Right lung (tissue), 10 donors: ENCODE data around the gene TIGAR. TPM values are rescaled to one million over a fixed set of nuclear protein-coding genes. Genes with fewer than 3 reads are reported as not detected.
A peak's percentile ranks its signal among the peaks of the same experiment; 100 is the strongest.

Source experiments
- DNase-seq, 2 donors: peaks; one replicate each; pipeline ENCODE4 v3.0.0-alpha.2; 2013
- long read RNA-seq, 8 donors: transcript quantifications; one replicate each; lab custom pipeline, GENCODE V29; 2026
- polyA plus RNA-seq, 5 donors: library from polyadenylated mRNA; unstranded; fragments of 120-200 nt; gene quantifications; one replicate each; pipeline versions ENCODE4 v1.2.1 to v1.2.3, GENCODE V29; 2013; ENCODE audit warnings: inconsistent platforms in 1 of 5, low replicate concordance in 1 of 5; ENCODE audit not compliant: insufficient read length in 5 of 5, insufficient read depth in 1 of 5

The TIGAR gene, protein sequence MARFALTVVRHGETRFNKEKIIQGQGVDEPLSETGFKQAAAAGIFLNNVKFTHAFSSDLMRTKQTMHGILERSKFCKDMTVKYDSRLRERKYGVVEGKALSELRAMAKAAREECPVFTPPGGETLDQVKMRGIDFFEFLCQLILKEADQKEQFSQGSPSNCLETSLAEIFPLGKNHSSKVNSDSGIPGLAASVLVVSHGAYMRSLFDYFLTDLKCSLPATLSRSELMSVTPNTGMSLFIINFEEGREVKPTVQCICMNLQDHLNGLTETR
- 10 to 100 TPM in 1 of 5 donors, 1 to 10 TPM in 4; 2.4 to 13.1 (median 3.2) TPM for polyA plus RNA-seq
- long read RNA-seq, donor 1, partial matches to known transcripts = 0 of 4 reads
- long read RNA-seq, donor 1, other reads (novel, unspliced or antisense) = 0 of 4 reads
- long read RNA-seq, donor 2, partial matches to known transcripts = 0 of 2 reads
- long read RNA-seq, donor 2, other reads (novel, unspliced or antisense) = 0 of 2 reads
- long read RNA-seq, donor 3, partial matches to known transcripts = 0 of 2 reads
- long read RNA-seq, donor 3, other reads (novel, unspliced or antisense) = 0 of 2 reads
- long read RNA-seq, donor 4 = 0 reads
- long read RNA-seq, donor 5, transcript TIGAR-201 (6 exons, 2,782 nt) = major isoform, 5 of 5 reads
- long read RNA-seq, donor 5, partial matches to known transcripts = 0 of 5 reads
- long read RNA-seq, donor 5, other reads (novel, unspliced or antisense) = 0 of 5 reads
- long read RNA-seq, donor 6, partial matches to known transcripts = 0 of 1 reads
- long read RNA-seq, donor 6, other reads (novel, unspliced or antisense) = 0 of 1 reads
- long read RNA-seq, donor 7, transcript TIGAR-201 (6 exons, 2,782 nt) = major isoform, 5 of 5 reads
- long read RNA-seq, donor 7, partial matches to known transcripts = 0 of 5 reads
- long read RNA-seq, donor 7, other reads (novel, unspliced or antisense) = 0 of 5 reads
- long read RNA-seq, donor 8, partial matches to known transcripts = 0 of 3 reads
- long read RNA-seq, donor 8, other reads (novel, unspliced or antisense) = 0 of 3 reads

DNA sequence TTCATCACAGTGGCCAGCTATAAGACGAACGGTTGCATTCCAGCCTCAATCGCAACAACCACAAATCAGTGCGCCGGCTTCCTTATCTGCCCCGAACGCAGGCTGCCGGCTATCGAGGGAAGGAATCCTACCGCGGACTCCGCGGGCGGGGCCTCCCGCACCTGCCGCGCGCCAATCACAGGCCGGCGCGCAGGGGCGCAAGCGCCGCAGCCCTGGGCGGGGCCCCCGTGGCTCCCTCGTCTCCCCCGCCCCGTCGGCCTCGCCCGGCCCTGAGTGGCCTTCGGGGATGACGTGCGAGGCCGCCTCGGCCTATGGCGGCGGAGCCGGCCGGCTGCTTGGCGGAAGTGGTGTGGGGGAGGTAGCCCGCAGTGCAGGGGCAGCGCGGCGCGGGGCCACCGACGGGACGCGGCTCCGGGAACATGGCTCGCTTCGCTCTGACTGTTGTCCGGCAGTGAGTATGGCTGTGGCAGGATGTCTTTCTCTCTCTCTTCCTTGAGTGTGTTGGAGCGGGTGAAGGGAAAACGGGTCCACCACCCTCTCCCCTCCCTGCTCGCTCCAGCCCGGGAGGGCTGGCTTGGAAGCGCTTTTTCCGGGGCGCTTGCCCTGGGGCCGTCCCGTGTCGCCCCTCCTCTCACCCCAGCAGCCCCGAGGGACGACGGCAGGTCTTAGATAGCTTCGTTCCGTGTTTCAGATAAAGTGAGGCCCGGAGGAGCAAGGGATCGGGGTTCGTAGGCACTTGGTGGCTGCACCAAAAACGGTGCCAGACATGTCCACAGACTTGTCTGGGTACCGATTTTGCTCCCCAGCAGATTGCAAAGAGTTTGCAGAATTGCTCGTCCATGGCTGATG lies at the start of gene TIGAR:
Gene TIGAR, plus strand, starts transcription at position 361 of the 849 bp plus-strand sequence. Its CDS starts 59 bp downstream, at position 420.
- DNase-seq = peak; percentile 91 to 92

DNA sequence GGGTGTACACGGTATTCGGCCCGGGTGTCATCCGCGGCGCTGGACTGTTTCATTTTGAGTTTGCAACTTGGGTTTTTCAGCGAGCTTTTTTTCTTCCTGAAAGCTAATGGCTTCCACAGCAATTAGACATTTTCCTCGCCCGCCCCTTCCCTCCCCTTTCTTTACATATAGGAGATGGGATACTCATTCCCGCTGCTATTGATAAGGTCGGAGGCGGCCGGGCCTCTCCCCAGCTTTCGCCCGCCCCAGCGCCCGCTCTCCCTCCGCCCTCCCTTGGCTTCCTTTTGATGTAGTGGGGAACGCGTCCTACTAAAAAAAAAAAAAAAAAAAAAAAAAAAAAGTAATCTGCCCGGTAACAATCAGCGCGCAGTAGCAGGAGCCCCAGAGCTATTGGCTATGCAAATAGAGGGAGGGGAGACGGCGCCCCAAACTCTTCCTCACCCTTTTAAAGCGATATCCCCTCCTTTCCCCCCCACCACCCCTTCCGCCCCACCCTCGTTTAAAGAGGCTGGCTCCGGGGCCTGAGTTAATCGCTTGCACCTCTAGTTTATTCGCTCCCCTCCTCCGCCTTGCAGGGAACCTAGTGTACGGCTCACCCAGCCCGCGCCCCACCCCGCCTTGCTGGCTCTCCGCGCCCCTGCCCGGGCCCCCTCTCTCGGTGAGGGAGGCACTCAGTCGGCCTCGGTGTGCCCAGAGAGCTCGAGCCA lies 49.1 kb upstream of the TIGAR start:
- peak; percentile 85 to 88 for DNase-seq

DNA sequence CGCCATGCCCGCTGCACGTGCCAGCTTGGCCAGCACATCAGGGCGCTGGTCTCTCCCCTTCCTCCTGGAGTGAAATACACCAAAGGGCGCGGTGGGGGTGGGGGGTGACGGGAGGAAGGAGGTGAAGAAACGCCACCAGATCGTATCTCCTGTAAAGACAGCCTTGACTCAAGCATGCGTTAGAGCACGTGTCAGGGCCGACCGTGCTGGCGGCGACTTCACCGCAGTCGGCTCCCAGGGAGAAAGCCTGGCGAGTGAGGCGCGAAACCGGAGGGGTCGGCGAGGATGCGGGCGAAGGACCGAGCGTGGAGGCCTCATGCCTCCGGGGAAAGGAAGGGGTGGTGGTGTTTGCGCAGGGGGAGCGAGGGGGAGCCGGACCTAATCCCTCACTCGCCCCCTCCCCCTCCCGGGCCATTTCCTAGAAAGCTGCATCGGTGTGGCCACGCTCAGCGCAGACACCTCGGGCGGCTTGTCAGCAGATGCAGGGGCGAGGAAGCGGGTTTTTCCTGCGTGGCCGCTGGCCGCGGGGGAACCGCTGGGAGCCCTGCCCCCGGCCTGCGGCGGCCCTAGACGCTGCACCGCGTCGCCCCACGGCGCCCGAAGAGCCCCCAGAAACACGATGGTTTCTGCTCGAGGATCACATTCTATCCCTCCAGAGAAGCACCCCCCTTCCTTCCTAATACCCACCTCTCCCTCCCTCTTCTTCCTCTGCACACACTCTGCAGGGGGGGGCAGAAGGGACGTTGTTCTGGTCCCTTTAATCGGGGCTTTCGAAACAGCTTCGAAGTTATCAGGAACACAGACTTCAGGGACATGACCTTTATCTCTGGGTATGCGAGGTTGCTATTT lies 48.4 kb upstream of the TIGAR start:
- DNase-seq = peak; percentile 76 to 78

DNA sequence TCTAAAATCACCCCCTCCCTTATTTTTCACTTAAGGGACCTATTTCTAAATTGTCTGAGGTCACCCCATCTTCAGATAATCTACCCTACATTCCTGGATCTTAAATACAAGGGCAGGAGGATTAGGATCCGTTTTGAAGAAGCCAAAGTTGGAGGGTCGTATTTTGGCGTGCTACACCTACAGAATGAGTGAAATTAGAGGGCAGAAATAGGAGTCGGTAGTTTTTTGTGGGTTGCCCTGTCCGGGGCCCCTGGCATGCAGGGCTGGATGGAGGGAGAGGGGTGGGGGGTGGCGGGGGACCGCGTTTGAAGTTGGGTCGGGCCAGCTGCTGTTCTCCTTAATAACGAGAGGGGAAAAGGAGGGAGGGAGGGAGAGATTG lies 47.8 kb upstream of the TIGAR start:
- no peak for DNase-seq

DNA sequence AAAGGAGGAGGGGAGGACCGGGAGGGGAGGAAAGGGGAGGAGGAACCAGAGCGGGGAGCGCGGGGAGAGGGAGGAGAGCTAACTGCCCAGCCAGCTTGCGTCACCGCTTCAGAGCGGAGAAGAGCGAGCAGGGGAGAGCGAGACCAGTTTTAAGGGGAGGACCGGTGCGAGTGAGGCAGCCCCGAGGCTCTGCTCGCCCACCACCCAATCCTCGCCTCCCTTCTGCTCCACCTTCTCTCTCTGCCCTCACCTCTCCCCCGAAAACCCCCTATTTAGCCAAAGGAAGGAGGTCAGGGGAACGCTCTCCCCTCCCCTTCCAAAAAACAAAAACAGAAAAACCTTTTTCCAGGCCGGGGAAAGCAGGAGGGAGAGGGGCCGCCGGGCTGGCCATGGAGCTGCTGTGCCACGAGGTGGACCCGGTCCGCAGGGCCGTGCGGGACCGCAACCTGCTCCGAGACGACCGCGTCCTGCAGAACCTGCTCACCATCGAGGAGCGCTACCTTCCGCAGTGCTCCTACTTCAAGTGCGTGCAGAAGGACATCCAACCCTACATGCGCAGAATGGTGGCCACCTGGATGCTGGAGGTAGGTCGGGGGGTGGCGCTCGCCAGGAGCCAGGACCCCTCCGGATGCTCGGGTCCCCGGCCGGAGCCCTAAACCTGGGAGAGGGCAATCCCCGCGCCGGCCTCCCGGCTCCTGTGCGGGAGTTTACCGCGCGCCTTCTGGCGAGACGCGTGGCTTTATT lies 47.2 kb upstream of the TIGAR start, which contains the start of gene CCND2:
Gene CCND2, plus strand, starts transcription at position 111 of the 744 bp plus-strand sequence. Its CDS starts 279 bp downstream, at position 390.
- peak; percentile 92 to 94 for DNase-seq

DNA sequence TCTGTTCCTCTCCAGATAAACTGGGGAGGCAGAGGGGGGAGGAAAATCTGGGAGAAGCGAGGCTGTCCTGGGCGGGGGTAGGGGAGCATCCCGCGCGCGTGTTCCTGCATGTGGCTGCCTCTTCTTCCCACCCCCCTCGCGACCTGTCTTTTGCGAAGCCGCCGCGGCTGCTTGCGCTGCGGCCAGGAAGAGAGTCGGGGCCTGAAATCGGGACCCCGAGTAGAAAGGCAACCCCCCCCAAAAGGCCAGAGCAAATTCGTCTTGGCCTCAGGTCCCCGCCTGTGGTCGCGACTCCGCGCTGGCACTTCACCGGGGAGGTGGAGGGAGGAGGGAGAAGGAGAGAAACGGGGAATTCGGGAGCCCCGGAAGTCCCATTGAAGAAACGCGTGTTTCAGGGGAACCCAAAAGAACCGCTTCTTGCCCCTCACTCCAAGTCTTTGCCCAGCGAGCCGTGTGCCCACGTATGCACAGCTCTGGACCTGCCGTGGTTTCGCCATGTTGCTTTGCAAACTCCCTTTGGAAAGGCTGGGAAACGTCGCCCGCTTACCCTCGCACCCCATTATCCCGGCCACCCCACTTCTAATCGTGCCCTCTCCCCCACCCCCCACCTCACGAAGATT lies 46.5 kb upstream of the TIGAR start:
- DNase-seq = peak; percentile 43 to 45

DNA sequence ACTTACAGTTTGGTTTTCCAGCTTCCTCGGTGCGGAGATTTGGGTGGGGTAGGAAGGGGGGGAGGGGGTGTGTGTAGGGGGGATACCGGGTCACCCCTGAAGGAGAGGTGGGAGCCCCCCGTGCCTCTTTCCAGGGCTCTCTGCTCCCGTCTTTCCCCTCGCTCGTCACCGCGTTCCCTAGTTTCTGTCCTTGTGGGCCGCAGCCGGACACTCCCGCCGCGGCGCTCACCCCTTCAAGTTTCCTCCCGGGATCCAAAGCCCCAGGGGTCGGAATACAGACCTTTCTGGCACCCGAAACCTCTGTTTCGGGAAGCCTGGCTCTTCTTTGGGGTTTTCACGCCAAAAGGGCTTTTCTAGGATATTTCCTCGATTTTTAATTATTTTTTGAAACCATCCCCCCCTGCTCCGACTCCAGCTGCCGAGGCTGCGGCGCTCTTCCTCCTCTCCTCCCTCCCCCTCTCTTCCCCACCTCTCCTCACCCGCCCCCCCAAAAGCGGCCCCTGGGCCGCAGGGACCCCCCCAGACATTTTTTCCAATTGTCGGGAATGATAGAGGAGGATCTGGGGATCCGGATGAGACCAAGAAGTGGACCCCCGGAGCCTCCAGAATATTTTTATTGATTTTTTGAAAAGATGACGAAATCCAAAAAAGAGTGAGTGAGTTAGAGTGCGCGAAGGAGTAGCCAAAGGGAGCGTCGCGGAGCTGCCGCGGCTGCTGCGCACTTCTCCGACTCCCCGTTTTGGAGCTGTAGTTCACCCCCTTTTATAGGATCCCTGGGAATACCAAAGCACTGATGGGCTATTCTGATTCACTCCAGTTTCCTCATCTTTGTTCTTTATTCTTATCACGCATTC lies 45.8 kb upstream of the TIGAR start:
- DNase-seq = peak; percentile 54 to 77

DNA sequence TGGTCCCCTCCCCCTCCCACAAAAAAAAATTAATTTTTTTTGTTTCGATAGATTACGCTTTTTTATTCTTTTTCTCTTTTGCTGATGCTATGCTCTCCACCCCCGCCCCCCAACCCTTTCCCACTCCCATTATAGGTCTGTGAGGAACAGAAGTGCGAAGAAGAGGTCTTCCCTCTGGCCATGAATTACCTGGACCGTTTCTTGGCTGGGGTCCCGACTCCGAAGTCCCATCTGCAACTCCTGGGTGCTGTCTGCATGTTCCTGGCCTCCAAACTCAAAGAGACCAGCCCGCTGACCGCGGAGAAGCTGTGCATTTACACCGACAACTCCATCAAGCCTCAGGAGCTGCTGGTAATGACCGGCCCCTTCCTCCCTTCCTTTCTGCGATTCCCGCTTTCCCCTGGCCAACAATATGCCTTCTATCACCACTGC lies 45.1 kb upstream of the TIGAR start:
- peak in 1 of 2 donors; percentile 25 for DNase-seq

DNA sequence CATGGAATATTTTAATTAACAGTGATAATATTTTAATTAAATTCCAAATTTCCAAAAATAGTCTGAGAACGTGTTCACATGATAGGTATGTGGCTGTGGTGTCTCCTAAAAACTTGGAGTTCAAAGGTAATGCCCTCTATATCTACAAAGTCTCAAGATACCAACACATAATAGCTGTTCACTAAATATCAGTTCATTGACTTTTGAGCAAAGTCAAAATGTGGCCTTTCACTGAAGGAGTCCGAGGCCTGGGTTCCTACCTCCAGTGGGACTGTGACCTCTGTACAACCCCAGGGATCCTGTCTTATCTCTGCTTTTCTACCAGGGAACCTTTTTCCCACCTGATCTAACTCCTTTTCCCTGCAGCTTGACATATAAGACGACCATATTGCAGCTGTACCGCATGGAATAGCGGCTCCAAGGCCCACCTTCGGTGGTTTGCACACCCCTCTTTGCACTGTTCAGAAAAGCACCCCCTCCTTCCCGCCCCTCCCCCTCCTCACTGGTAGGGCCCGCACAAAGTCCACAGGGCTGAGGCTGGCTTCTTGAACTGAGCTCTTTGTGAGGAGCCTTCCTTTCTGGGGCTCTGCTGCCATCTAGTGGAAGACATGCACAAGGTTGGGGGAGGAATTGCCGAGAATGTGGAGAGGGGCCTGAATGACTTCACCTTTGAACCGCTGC lies 44.3 kb upstream of the TIGAR start:
- peak; percentile 89 to 92 for DNase-seq

DNA sequence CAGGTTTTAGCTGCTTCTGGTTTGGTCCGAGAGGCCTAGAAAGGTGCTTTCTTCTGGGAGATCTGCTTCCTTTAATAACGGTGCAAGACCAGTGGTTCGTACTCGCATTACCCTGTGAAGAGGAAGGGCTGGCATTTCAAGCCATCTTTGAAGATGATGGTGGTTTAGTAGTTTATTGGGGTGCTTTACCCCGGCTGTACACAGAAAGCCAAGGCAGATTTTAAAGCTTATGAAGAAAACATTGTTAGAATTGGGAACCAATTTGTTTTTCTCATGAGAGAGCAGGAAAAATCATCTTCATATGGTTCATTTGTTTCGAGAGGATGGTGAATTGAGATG lies 43.8 kb upstream of the TIGAR start:
- no peak for DNase-seq

DNA sequence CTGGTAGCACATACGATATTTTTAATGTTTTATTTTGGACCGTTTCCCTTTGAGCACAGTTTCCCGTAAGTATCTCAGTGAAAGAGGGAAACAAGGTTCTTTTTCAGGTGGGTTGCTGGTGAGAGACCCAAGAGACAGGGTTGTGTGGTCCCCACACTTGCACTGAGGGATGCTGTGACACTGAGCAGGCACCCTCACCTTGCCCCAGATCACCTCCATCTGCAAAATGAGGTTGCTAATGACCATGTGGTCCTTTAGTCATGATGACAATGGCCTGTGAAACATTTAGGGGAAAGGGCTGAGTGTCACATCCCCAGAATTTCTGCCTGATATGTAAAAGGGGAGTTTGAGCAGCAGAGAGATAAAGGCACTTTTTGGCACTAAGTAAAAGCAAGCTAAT lies 43.2 kb upstream of the TIGAR start:
- DNase-seq = no peak

DNA sequence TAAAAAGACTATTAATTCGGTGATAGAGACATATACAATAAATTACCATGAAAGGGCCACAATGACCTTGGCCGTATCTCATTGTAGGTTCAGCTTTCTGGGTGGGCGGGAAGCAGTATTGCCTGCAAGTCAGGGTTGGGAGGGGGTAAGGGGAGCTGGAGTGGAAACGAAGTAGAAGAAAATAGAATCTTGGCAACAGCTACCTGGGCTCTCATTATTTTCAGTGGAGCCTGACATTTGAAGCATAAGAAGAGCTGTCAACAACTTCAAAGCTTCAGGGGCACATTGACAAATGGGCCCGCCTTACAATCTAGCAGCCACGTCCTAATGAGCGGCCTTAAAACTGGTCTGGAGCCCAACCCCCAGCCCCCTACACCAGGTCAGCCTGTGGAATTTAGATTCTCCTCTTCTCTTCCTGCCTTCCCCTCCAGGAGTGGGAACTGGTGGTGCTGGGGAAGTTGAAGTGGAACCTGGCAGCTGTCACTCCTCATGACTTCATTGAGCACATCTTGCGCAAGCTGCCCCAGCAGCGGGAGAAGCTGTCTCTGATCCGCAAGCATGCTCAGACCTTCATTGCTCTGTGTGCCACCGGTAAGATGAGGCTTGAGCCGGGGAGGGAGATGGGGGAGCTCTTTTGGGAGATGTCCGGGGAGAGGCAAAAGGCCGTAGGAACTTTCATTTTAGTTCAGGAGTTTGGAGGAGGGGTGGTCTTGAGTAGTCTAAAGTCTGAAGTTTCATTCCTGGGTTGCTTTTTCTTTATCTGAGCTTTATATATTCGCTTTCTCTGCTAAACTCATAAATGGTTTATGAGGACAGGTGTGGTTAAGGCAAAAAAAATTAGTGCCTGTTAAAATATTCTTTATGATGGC lies 42.5 kb upstream of the TIGAR start:
- DNase-seq = peak; percentile 35 to 40

DNA sequence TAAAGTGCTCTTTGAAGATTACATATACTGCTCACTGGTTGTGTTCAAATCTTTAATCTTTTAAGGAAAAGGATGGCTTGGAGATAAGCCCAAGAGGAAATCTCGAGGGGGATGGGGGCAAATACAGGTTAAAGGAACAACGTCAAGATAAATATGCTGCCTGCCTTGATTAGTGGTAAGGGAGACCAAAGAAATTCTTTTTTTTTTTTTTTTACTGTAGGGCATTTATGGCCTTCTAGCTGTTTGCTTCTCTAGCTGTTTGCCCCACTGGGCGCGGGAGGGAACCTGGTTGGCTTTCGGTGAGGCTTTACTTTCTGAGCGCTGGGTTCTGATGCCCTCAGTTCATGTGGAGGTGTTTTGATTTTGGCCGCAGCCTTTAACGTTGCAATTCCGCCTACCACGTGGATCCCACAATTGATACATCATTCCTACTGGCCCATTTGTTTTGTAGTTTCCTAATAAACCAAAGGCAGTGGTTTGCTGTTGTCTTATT lies 41.8 kb upstream of the TIGAR start:
- no peak for DNase-seq

DNA sequence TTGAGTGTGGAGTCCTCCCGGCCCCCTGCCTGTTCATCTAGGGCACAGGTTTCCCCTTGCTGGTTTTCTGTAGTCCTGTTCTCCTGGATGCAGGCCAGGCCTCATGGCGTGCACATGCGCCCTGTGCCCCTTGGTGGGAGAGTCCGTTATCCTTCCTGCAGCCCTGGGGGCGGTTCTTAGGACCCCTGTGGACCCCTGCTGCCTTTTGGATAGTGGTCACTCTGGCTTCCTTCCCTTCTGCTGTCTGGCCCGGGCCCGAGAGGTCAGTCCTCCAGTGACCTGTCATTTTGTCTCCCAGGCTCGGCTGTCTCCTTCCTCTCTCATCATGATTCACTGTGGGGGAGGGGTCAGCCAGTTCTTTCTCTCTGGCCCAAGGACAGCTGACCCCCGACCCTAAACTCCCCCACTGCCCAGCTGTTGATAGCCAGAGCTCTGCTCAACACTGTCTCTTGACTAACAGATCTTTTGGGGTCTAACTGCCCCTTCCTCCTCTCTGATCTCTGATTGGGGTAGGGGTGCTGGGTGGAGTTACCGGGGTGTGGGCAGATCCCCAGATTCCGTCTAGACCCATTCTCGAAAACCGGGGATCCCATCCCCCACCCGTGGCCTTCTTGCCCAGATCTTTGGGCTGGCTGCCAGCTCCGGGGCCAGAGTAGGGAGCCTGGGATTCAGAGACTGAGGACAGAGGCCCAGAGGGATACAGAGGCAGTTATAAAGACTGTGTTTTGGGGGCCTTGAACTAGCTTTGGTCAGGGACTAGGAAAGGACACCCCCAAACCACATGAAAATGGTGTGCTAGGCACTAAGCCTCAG lies 40.5 kb upstream of the TIGAR start:
- DNase-seq = peak; percentile 38 to 52
